OCI-LY1 (cell line): Measurements from ENCODE around the gene IGSF6.

Experiments used
- H2AFZ ChIP-seq: fragments of 200-600 bp; sonication (generic), shearing (Covaris generic); 2 replicates; pipeline ENCODE4 v1.6.0; 2014; ENCODE audit warnings: antibody characterized with exemption, mild to moderate bottlenecking, low read length
- H3F3A ChIP-seq: fragments of 200-600 bp; sonication (generic), shearing (Covaris generic); 2 replicates; pipeline ENCODE4 v1.6.0; 2014; ENCODE audit warnings: mild to moderate bottlenecking, antibody characterized with exemption, low read length, moderate library complexity; ENCODE audit not compliant: insufficient read depth
- H3K27ac ChIP-seq: fragments of 200-600 bp; sonication (generic); 2 replicates; pipeline ENCODE4 v1.5.1; 2014; ENCODE audit warnings: low read length, mixed run types, mild to moderate bottlenecking, low read depth; ENCODE audit not compliant: poor library complexity, severe bottlenecking
- H3K27me3 ChIP-seq: fragments of 200-600 bp; sonication (generic); 2 replicates; pipeline ENCODE4 v1.6.0; 2014; ENCODE audit warnings: antibody characterized with exemption, mild to moderate bottlenecking, low read length, moderate library complexity; ENCODE audit not compliant: insufficient read depth
- H3K36me3 ChIP-seq: fragments of 200-600 bp; sonication (generic); 2 replicates; pipeline ENCODE4 v1.6.1; 2014; ENCODE audit warnings: mild to moderate bottlenecking, antibody characterized with exemption, low read length, moderate library complexity, mixed read lengths; ENCODE audit not compliant: insufficient read depth
- H3K4me1 ChIP-seq: fragments of 200-600 bp; sonication (generic); 2 replicates; pipeline ENCODE4 v1.5.1; 2014; ENCODE audit warnings: mild to moderate bottlenecking, low read length, moderate library complexity; ENCODE audit not compliant: insufficient read depth, severe bottlenecking
- H3K4me2 ChIP-seq: fragments of 200-600 bp; sonication (generic), shearing (Covaris generic); 2 replicates; pipeline ENCODE4 v1.6.1; 2014; ENCODE audit warnings: low read length
- H3K4me3 ChIP-seq: fragments of 200-600 bp; sonication (generic); 2 replicates; pipeline ENCODE4 v1.5.1; 2014; ENCODE audit warnings: low read length, low read depth, mild to moderate bottlenecking, mixed read lengths; ENCODE audit not compliant: poor library complexity, severe bottlenecking
- H3K79me2 ChIP-seq: fragments of 200-600 bp; shearing (Covaris generic); 2 replicates; pipeline ENCODE4 v1.6.1; 2016; ENCODE audit warnings: mixed run types, low read length, mixed read lengths; ENCODE audit not compliant: insufficient read depth
- H3K9ac ChIP-seq: fragments of 200-600 bp; sonication (generic), shearing (Covaris generic); 2 replicates; pipeline ENCODE4 v1.6.1; 2014; ENCODE audit warnings: mild to moderate bottlenecking, low read length, mixed read lengths
- H3K9me2 ChIP-seq: fragments of 200-600 bp; sonication (generic), shearing (Covaris generic); 2 replicates; pipeline ENCODE4 v1.6.1; 2014; ENCODE audit warnings: low read depth, mild to moderate bottlenecking, low read length, mixed read lengths
- H3K9me3 ChIP-seq: fragments of 200-600 bp; shearing (Covaris generic); 2 replicates; pipeline ENCODE4 v1.6.1; 2014; ENCODE audit warnings: low read length, mixed read lengths
- H4K20me1 ChIP-seq: fragments of 200-600 bp; sonication (generic), shearing (Covaris generic); 2 replicates; pipeline ENCODE4 v1.6.0; 2016; ENCODE audit warnings: mild to moderate bottlenecking, low read length; ENCODE audit not compliant: insufficient read depth
- EZH2 ChIP-seq: fragments of 200-600 bp; sonication (generic), shearing (Covaris generic); IDR thresholded peaks from 2 replicates; pipeline ENCODE4 v1.8.0; 2017; ENCODE audit warnings: borderline replicate concordance, mixed run types, mild to moderate bottlenecking, antibody characterized with exemption, low read length, moderate library complexity, mixed read lengths
- TF ChIP-seq, protein P1 (sequence below): fragments of 200-600 bp; sonication (generic), shearing (Covaris generic); IDR thresholded peaks from 2 replicates; pipeline ENCODE4 v1.5.1; 2017; ENCODE audit warnings: mild to moderate bottlenecking, antibody characterized with exemption, low read length, moderate library complexity, mixed read lengths

Gene IGSF6

DNA sequence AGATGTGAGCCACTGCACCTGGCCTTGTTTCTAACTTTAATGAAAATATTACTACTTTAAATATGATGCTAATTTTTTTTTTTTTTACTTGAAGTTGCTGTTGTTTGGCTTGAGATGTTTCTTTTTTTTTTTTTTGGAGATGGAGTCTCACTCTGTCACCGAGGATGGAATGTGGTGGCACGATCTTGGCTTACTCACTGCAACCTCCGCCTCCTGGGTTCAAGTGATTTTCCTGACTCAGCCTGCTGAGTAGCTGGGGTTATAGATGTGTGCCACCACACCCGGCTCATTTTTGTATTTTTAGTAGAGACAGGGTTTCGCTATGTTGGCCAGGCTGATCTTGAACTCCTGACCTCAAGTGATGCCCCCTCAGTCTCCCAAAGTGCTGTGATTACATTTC, 23.6 kb downstream of the IGSF6 start:
- Histone ChIP-seq H3F3A (no peaks in the 10 kb centered on the region), H3K9ac (no peak overlapping the region), H3K4me3 (no peak overlapping the region), H3K9me2 (no peaks in the 10 kb centered on the region), H3K4me2 (no peak overlapping the region), H3K27me3 (no peaks in the 10 kb centered on the region), H3K79me2 (no peaks in the 10 kb centered on the region), H4K20me1 (no peaks in the 10 kb centered on the region), H3K4me1 (peaks cover 9% of the 10 kb centered on the region), H3K36me3 (peaks cover 59% of the 10 kb centered on the region), H3K9me3 (peaks cover 4% of the 10 kb centered on the region; the same call in 1 of the 2 replicates), H2AFZ (no peak overlapping the region), H3K27ac (no peak overlapping the region)
- TF ChIP-seq, protein P1, sequence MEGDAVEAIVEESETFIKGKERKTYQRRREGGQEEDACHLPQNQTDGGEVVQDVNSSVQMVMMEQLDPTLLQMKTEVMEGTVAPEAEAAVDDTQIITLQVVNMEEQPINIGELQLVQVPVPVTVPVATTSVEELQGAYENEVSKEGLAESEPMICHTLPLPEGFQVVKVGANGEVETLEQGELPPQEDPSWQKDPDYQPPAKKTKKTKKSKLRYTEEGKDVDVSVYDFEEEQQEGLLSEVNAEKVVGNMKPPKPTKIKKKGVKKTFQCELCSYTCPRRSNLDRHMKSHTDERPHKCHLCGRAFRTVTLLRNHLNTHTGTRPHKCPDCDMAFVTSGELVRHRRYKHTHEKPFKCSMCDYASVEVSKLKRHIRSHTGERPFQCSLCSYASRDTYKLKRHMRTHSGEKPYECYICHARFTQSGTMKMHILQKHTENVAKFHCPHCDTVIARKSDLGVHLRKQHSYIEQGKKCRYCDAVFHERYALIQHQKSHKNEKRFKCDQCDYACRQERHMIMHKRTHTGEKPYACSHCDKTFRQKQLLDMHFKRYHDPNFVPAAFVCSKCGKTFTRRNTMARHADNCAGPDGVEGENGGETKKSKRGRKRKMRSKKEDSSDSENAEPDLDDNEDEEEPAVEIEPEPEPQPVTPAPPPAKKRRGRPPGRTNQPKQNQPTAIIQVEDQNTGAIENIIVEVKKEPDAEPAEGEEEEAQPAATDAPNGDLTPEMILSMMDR = no peak
- no peak for TF ChIP-seq EZH2

DNA sequence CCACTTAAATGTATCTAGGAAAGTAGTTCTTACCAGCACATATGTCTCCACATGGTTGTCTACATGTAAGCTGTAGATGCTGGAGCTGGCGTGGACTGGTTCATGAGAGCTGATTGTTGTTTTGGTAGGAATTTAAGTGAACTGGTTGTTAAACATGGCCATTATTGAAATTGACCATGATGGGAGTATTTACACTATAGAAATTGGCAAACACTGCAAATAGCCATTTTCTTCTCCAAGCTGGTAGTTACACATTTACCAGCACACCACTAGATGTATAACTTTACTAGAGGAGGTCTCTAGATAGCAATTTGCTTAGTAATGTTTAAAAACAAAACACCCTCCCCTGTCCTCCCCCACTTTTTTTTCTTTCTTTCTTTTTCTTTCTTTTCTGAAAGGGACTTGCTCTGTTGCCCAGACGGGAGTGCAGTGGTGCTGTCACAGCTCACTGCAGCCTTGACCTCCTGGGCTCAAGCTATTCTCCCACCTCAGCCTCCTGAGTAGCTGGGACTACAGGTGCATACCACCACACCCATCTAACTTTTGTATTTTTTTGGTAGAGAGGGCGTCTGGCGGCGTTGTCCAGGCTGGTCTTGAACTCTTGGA, 24.2 kb downstream of the IGSF6 start:
- Histone ChIP-seq H3K4me2 (no peak overlapping the region), H3K79me2 (no peaks in the 10 kb centered on the region), H3K27me3 (no peaks in the 10 kb centered on the region), H3K36me3 (peaks cover 61% of the 10 kb centered on the region), H3K27ac (no peak overlapping the region), H3K9me3 (peaks cover 4% of the 10 kb centered on the region; the same call in 1 of the 2 replicates), H3F3A (no peaks in the 10 kb centered on the region), H3K9ac (no peak overlapping the region), H2AFZ (no peak overlapping the region), H4K20me1 (no peaks in the 10 kb centered on the region), H3K9me2 (no peaks in the 10 kb centered on the region), H3K4me1 (peaks cover 9% of the 10 kb centered on the region), H3K4me3 (no peak overlapping the region)
- TF ChIP-seq, protein P1 = no peak
- no peak for TF ChIP-seq EZH2

DNA sequence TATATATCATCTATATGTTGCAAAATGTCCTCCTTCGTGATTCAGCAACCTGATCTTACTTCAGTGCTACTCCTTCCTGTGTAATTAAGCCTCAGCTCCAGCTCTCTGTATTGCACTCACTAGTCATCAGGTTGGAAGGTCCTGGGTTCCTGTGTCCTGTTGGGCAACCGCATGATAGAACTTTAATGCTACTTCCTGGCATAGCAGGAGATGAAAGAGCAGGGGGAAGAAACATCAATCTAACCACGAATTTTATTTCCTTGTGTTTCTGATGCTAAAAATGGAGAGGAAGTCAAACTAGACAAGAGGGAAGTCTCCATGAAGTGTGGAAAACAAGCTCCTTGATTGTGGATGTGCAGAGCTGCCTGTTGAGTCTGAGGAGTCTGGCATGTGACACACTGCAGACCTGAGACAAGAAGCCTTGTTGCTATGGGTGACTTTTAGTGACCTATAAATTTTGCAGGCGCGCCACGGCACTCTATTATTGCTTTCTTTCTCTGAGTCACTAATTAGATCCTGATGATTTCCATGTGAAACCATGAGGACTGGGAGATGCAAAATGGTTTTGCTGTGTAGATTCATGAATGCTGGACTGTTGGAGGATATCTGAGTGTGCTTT, 25.6 kb downstream of the IGSF6 start:
- H3F3A ChIP-seq = no peaks in the 10 kb centered on the region
- no peaks in the 10 kb centered on the region for H4K20me1 ChIP-seq
- no peak overlapping the region for H3K4me2 ChIP-seq
- peaks cover 72% of the 10 kb centered on the region for H3K36me3 ChIP-seq
- H3K27ac ChIP-seq = no peak overlapping the region
- no peak overlapping the region for H3K4me3 ChIP-seq
- H3K79me2 ChIP-seq = no peaks in the 10 kb centered on the region; the same call in 1 of the 2 replicates
- peaks cover 9% of the 10 kb centered on the region for H3K4me1 ChIP-seq
- no peak overlapping the region for H2AFZ ChIP-seq
- no peak for TF ChIP-seq EZH2
- no peaks in the 10 kb centered on the region for H3K9me2 ChIP-seq
- H3K9me3 ChIP-seq = peaks cover 4% of the 10 kb centered on the region; the same call in 1 of the 2 replicates
- no peak overlapping the region for H3K9ac ChIP-seq
- no peaks in the 10 kb centered on the region for H3K27me3 ChIP-seq

DNA sequence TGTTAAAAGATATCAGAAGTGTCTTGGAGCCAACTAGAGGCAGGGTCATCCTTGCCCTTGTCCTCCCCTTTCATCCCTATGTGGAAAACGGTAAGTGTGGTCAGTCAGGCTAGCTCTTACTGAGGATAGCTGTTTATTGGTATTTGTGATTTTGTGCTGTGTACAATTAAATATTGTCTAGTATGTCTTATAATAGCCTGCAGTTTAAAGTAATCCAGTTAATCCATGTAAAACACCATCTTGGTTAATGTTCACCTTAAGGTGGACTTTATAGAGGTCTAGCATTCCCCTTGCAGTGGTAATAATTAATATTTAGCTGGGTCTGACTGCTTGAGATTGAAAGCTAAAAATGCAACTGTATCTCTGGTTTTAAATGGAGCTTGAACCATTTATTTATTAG, 27.4 kb downstream of the IGSF6 start:
- Histone ChIP-seq H4K20me1 (no peaks in the 10 kb centered on the region), H3K9me2 (no peaks in the 10 kb centered on the region), H3K27me3 (no peaks in the 10 kb centered on the region), H2AFZ (no peak overlapping the region), H3K4me3 (no peak overlapping the region), H3K36me3 (peaks cover 70% of the 10 kb centered on the region), H3K4me1 (peaks cover 9% of the 10 kb centered on the region), H3K9ac (no peak overlapping the region), H3K27ac (no peak overlapping the region), H3K79me2 (no peaks in the 10 kb centered on the region; the same call in 1 of the 2 replicates), H3K4me2 (no peak overlapping the region), H3F3A (no peaks in the 10 kb centered on the region), H3K9me3 (peaks cover 4% of the 10 kb centered on the region; the same call in 1 of the 2 replicates)
- TF ChIP-seq EZH2 = no peak
- TF ChIP-seq, protein P1 = no peak
